HCT116 (cell line): ENCODE measurements around the gene IGSF3. TPM values are rescaled to one million over a fixed set of nuclear protein-coding genes. Genes with fewer than 3 reads are reported as not detected.

Experiments
- ATAC-seq: fragments of 200-7000 bp; cut with Tn5 transposase; 2 replicates; pipeline ENCODE4 v1.9.1; 2020; ENCODE audit warnings: mild to moderate bottlenecking, moderate library complexity
- BruUV-seq: library from RNA; stranded (reverse); fragments of 400-500 nt; replicated peaks from 2 replicates; lab custom pipeline; 2021; lab: Mats Ljungman, UMichigan
- CTCF ChIA-PET: fragments of 300-600 bp; sonication (Branson Sonifier 250); formaldehyde crosslinking; loops from one replicate; lab custom pipeline; 2021; ENCODE audit warnings: antibody characterized with exemption; lab: Charles Lee
- POLR2A ChIA-PET: fragments of 300-600, 350-600 bp; sonication (Branson Sonifier 250); formaldehyde crosslinking; loops from one replicate; lab custom pipeline; 2021; ENCODE audit warnings: antibody characterized with exemption; lab: Charles Lee
- RAD21 ChIA-PET, 2 experiments: fragments of 300-600 bp; sonication (Branson Sonifier 250); formaldehyde crosslinking; loops; one replicate each; lab custom pipeline; 2023; ENCODE audit warnings: low total read pairs in 2 of 2; ENCODE audit not compliant: uncharacterized antibody in 2 of 2, unreplicated experiment in 2 of 2, low non-redundant PET in 1 of 2; lab: Charles Lee
- DNase-seq: peaks from one replicate; pipeline ENCODE4 v3.0.0-alpha.2; 2010; ENCODE audit warnings: low read depth, low spot score
- H2AFZ ChIP-seq: fragments of 200-600 bp; shearing (Covaris generic), sonication (generic); 2 replicates; pipeline ENCODE4 v1.6.1; 2017; ENCODE audit warnings: low read depth, mixed run types, mixed read lengths, antibody characterized with exemption, low read length; ENCODE audit not compliant: poor library complexity, severe bottlenecking
- H3K27ac ChIP-seq: 2 replicates; pipeline ENCODE4 v1.5.1; 2012; ENCODE audit warnings: low read depth, low read length
- H3K27me3 ChIP-seq: fragments of 200-600 bp; sonication (generic); 2 replicates; pipeline ENCODE4 v1.6.1; 2016; ENCODE audit warnings: mixed run types, low read length, mixed read lengths; ENCODE audit not compliant: insufficient read depth
- H3K36me3 ChIP-seq, 2 experiments: fragments of 200-500 bp in 1 of 2; fragments of 200-600 bp in 1 of 2; sonication (Bioruptor generic) in 1 of 2; sonication (generic) in 1 of 2; 2 replicates each; pipeline versions ENCODE4 v1.5.1 to v1.6.1; 2014 to 2016; ENCODE audit warnings: low read length in 2 of 2, inconsistent platforms in 1 of 2, mixed read lengths in 1 of 2, mixed run types in 1 of 2; ENCODE audit not compliant: insufficient read depth in 2 of 2, control insufficient read depth in 1 of 2
- H3K4me1 ChIP-seq, 2 experiments: fragments of 200-600 bp in 1 of 2; sonication (generic) in 1 of 2; 2 replicates each; pipeline versions ENCODE4 v1.5.1 to v1.6.1; 2012 to 2017; ENCODE audit warnings: low read length in 2 of 2, inconsistent platforms in 1 of 2, mild to moderate bottlenecking in 1 of 2, mixed read lengths in 1 of 2, mixed run types in 1 of 2, moderate library complexity in 1 of 2; ENCODE audit not compliant: insufficient read depth in 2 of 2, control insufficient read depth in 1 of 2
- H3K4me2 ChIP-seq: fragments of 200-600 bp; sonication (generic); 2 replicates; pipeline ENCODE4 v1.6.1; 2017; ENCODE audit warnings: mixed run types, low read length, mixed read lengths
- H3K4me3 ChIP-seq, 2 experiments: fragments of 200-600 bp in 1 of 2; sonication (generic) in 1 of 2; replicated peaks in 1 of 2; 2 replicates each; pipeline ENCODE4 v1.5.1; 2011 to 2016; ENCODE audit warnings: low read length in 2 of 2, control low read depth in 1 of 2, low read depth in 1 of 2, mild to moderate bottlenecking in 1 of 2, mixed read lengths in 1 of 2, mixed run types in 1 of 2
- H3K79me2 ChIP-seq: fragments of 200-600 bp; sonication (generic); 2 replicates; pipeline ENCODE4 v1.6.1; 2017; ENCODE audit warnings: mild to moderate bottlenecking, mixed run types, low read length, moderate library complexity, mixed read lengths; ENCODE audit not compliant: insufficient read depth
- H3K9ac ChIP-seq: fragments of 200-600 bp; sonication (generic); 2 replicates; pipeline ENCODE4 v1.6.1; 2016; ENCODE audit warnings: low read length, mixed read lengths
- H3K9me2 ChIP-seq: fragments of 200-600 bp; sonication (generic), shearing (Covaris generic); 2 replicates; pipeline ENCODE4 v1.6.1; 2017; ENCODE audit warnings: mixed run types, mild to moderate bottlenecking, moderate library complexity; ENCODE audit not compliant: insufficient read depth
- H3K9me3 ChIP-seq, 2 experiments: fragments of 200-500 bp in 1 of 2; fragments of 200-600 bp in 1 of 2; sonication (Bioruptor generic) in 1 of 2; sonication (generic) in 1 of 2; 2 replicates each; pipeline ENCODE4 v1.6.1; 2014 to 2017; ENCODE audit warnings: low read length in 2 of 2, mixed read lengths in 2 of 2, inconsistent platforms in 1 of 2, low read depth in 1 of 2, mild to moderate bottlenecking in 1 of 2, mixed run types in 1 of 2, moderate library complexity in 1 of 2; ENCODE audit not compliant: control insufficient read depth in 1 of 2, insufficient read depth in 1 of 2
- H4K20me1 ChIP-seq: fragments of 200-600 bp; sonication (generic), shearing (Covaris generic); 2 replicates; pipeline ENCODE4 v1.6.1; 2017; ENCODE audit warnings: mixed run types, mild to moderate bottlenecking, moderate library complexity; ENCODE audit not compliant: insufficient read depth
- CBX3 ChIP-seq: IDR thresholded peaks from 2 replicates; pipeline ENCODE4 v1.6.1; 2012; ENCODE audit warnings: low read depth
- EGR1 ChIP-seq: IDR thresholded peaks from 2 replicates; pipeline ENCODE4 v1.6.1; 2012; ENCODE audit warnings: low read depth
- EZH2 ChIP-seq: fragments of 200-600 bp; sonication (generic); IDR thresholded peaks from 2 replicates; pipeline ENCODE4 v1.6.1; 2017; ENCODE audit warnings: antibody characterized with exemption, mixed run types
- EZH2phosphoT487 ChIP-seq: fragments of 200-600 bp; IDR thresholded peaks from 2 replicates; pipeline ENCODE4 v1.6.1; 2018; ENCODE audit warnings: antibody characterized with exemption, borderline replicate concordance
- FOSL1 ChIP-seq: IDR thresholded peaks from 2 replicates; pipeline ENCODE4 v1.6.1; 2012; ENCODE audit warnings: low read depth
- JUND ChIP-seq: IDR thresholded peaks from 2 replicates; pipeline ENCODE4 v1.6.1; 2012
- POLR2AphosphoS5 ChIP-seq: IDR thresholded peaks from 2 replicates; pipeline ENCODE4 v1.6.1; 2011; ENCODE audit warnings: mild to moderate bottlenecking, low read depth, low read length, moderate library complexity
- SRF ChIP-seq: IDR thresholded peaks from 2 replicates; pipeline ENCODE4 v1.6.1; 2012; ENCODE audit warnings: low read depth
- ZFX ChIP-seq: fragments of 450-650 bp; IDR thresholded peaks from 2 replicates; pipeline ENCODE4 v1.6.1; 2017
- ZNF274 ChIP-seq: fragments of 200-500 bp; sonication (Bioruptor generic); IDR thresholded peaks from 2 replicates; pipeline ENCODE4 v1.6.1; 2014; ENCODE audit warnings: mild to moderate bottlenecking, low read depth, low read length, inconsistent platforms
- intact Hi-C: fragments of 100-400 bp; cut with micrococcal nuclease; formaldehyde crosslinking; loops from 2 replicates; pipeline ENCODE4 v1.10.0; 2022
- total RNA-seq: library from RNA; stranded (reverse); gene quantifications from one replicate; pipeline ENCODE4 v1.2.1, GENCODE V29; 2021; ENCODE audit not compliant: unreplicated experiment
- TF ChIP-seq, protein P1 (sequence below): IDR thresholded peaks from 2 replicates; pipeline ENCODE4 v1.6.1; 2011; ENCODE audit warnings: mild to moderate bottlenecking, low read length, moderate library complexity; ENCODE audit not compliant: insufficient replicate concordance; ENCODE audit errors: extremely low read depth
- TF ChIP-seq, protein P2 (sequence below): IDR thresholded peaks from 2 replicates; pipeline ENCODE4 v1.6.1; 2012

The IGSF3 gene
- total RNA-seq, 1 experiment from 2014 or later: 18.6 TPM

DNA sequence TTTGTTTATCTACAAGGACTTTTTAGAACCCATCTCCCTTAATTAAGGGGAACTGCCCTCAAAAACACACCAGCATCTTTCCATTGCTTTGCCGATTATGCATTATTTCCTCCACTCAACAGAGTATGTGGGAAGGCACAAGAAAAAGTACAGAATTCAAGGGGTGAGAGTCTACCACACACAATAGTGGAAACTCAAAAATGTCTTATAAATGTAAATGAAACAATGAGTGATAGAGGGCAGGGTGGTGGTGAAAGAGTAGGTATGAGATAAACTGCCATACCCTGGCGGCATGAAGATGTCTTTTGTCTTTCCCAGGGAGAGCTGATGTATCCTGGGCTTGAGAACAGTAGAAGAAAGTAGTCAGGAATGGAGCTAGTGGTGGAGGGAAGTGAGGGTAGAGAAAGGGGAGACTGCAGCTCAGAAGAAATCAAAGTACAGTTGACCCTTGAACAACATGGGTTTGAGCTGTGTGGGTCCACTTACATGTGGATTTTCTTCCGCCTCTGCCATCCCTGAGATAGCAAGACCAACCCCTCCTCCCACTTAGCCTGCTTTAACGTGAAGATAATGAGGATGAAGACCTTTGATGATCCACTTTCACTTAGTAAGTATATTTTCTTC is 121.1 kb downstream of the IGSF3 start:
- intact Hi-C loops: no loop called here
- no TSS peak for BruUV-seq
- Histone ChIP-seq H3K4me1 (no peaks in the 10 kb centered on the region), H3K79me2 (peaks cover 28% of the 10 kb centered on the region; the same call in 1 of the 2 replicates), H3K4me3 (no peak overlapping the region), H3K9me3 (no peaks in the 10 kb centered on the region), H3K9me2 (no peaks in the 10 kb centered on the region), H3K9ac (no peak overlapping the region), H3K27me3 (no peaks in the 10 kb centered on the region), H4K20me1 (no peaks in the 10 kb centered on the region), H3K27ac (no peak overlapping the region), H3K36me3 (peaks cover 2 to 11% of the 10 kb centered on the region in 2 experiments; a peak in 3 of 4 replicates), H3K4me2 (no peak overlapping the region), H2AFZ (no peak overlapping the region)
- TF ChIP-seq, protein P1, sequence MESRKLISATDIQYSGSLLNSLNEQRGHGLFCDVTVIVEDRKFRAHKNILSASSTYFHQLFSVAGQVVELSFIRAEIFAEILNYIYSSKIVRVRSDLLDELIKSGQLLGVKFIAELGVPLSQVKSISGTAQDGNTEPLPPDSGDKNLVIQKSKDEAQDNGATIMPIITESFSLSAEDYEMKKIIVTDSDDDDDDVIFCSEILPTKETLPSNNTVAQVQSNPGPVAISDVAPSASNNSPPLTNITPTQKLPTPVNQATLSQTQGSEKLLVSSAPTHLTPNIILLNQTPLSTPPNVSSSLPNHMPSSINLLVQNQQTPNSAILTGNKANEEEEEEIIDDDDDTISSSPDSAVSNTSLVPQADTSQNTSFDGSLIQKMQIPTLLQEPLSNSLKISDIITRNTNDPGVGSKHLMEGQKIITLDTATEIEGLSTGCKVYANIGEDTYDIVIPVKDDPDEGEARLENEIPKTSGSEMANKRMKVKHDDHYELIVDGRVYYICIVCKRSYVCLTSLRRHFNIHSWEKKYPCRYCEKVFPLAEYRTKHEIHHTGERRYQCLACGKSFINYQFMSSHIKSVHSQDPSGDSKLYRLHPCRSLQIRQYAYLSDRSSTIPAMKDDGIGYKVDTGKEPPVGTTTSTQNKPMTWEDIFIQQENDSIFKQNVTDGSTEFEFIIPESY: no peak
- no peak for ATAC-seq
- POLR2A ChIA-PET: no interaction called here
- DNase-seq: no peak
- RAD21 ChIA-PET: no interaction called here
- CTCF ChIA-PET: no interaction called here

DNA sequence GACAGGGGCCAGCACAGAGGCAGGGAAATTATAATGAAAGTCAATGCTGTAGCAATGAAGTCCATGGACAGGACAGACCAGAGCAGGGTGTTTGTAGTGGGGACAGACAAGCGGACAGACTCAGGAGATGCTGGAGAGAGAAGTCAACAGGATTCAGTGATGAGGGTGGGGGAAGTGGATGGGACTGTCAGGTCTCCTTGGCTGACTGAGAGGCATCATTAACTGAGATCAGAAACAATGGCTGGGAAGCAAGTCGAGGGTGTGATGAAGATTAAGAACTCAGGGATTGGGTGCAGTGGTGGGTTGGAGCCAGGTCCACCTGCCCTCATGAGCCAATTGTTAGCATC is 122.2 kb downstream of the IGSF3 start:
- CTCF ChIA-PET: no interaction called here
- POLR2A ChIA-PET: no interaction called here
- H3K36me3 ChIP-seq: peaks cover 7 to 15% of the 10 kb centered on the region in 2 experiments; a peak in 3 of 4 replicates
- BruUV-seq: no TSS peak
- RAD21 ChIA-PET: no interaction called here
- H3K27ac ChIP-seq: no peak overlapping the region
- DNase-seq (no peak), ATAC-seq (no peak)
- H3K4me1 ChIP-seq: no peaks in the 10 kb centered on the region
- H3K9me3 ChIP-seq: no peaks in the 10 kb centered on the region
- no peak overlapping the region for H2AFZ ChIP-seq
- no peak overlapping the region for H3K4me3 ChIP-seq
- H3K9ac ChIP-seq: no peak overlapping the region
- H4K20me1 ChIP-seq: no peaks in the 10 kb centered on the region
- intact Hi-C loops: no loop called here
- H3K27me3 ChIP-seq: no peaks in the 10 kb centered on the region
- peaks cover 25% of the 10 kb centered on the region; the same call in 1 of the 2 replicates for H3K79me2 ChIP-seq
- no peaks in the 10 kb centered on the region for H3K9me2 ChIP-seq
- no peak overlapping the region for H3K4me2 ChIP-seq
- TF ChIP-seq JUND: no peak
- no peak for TF ChIP-seq EZH2
- TF ChIP-seq EZH2phosphoT487: no peak
- TF ChIP-seq ZFX: no peak
- TF ChIP-seq, protein P2, sequence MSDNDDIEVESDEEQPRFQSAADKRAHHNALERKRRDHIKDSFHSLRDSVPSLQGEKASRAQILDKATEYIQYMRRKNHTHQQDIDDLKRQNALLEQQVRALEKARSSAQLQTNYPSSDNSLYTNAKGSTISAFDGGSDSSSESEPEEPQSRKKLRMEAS: no peak
- TF ChIP-seq FOSL1: no peak
- no peak for TF ChIP-seq EGR1
- no peak for TF ChIP-seq SRF
- no peak for TF ChIP-seq ZNF274
- no peak for TF ChIP-seq CBX3
- no peak for TF ChIP-seq POLR2AphosphoS5
